Activated B cell treated with CpG ODN at 0.5 μM for 24 hours (primary cell): ENCODE results near the gene AHDC1. TPM values are rescaled to one million over a fixed set of nuclear protein-coding genes. Genes with fewer than 3 reads are reported as not detected.

Experiments used
- ATAC-seq: fragments of 200-7000 bp; cut with Tn5 transposase; one replicate; pipeline ENCODE4 v1.10.0; 2021; ENCODE audit warnings: low read depth, mild to moderate bottlenecking, moderate library complexity
- CTCF ChIA-PET: fragments of 350-600 bp; sonication (Branson Sonifier 250); formaldehyde crosslinking; loops from one replicate; lab custom pipeline; 2021; ENCODE audit warnings: antibody characterized with exemption; lab: Charles Lee
- POLR2A ChIA-PET: fragments of 350-600 bp; sonication (Branson Sonifier 250); formaldehyde crosslinking; loops from one replicate; lab custom pipeline; 2021; ENCODE audit warnings: antibody characterized with exemption; lab: Charles Lee
- DNase-seq: peaks from one replicate; pipeline ENCODE4 v3.0.0; 2022
- H3K27ac Mint-ChIP-seq: one replicate; pipeline ENCODE4 v1.8.0; 2020; ENCODE audit warnings: mixed read lengths
- H3K27me3 Mint-ChIP-seq: one replicate; pipeline ENCODE4 v1.8.0; 2021; ENCODE audit warnings: mixed read lengths
- H3K36me3 Mint-ChIP-seq: one replicate; pipeline ENCODE4 v1.8.0; 2021; ENCODE audit warnings: low read depth, mixed read lengths
- H3K4me1 Mint-ChIP-seq: one replicate; pipeline ENCODE4 v1.8.0; 2021; ENCODE audit warnings: mixed read lengths
- H3K4me3 Mint-ChIP-seq: one replicate; pipeline ENCODE4 v1.8.0; 2020; ENCODE audit warnings: mild to moderate bottlenecking, mixed read lengths
- H3K9me3 Mint-ChIP-seq: one replicate; pipeline ENCODE4 v1.8.0; 2020; ENCODE audit warnings: mixed read lengths
- intact Hi-C: fragments of 100-400 bp; cut with micrococcal nuclease; formaldehyde crosslinking; loops from one replicate; pipeline ENCODE4 v1.15.1; 2024
- total RNA-seq: library from RNA; stranded (reverse); gene quantifications from 2 replicates; pipeline ENCODE4 v1.2.3, GENCODE V29; 2022
- TF ChIP-seq, protein P1 (sequence below): fragments of 200-600 bp; IDR thresholded peaks from one replicate; pipeline ENCODE4 v1.8.0; 2022; ENCODE audit warnings: antibody characterized with exemption, mild to moderate bottlenecking

AHDC1 gene
- total RNA-seq, 1 donor from 2014 or later, result 22.4 TPM

DNA sequence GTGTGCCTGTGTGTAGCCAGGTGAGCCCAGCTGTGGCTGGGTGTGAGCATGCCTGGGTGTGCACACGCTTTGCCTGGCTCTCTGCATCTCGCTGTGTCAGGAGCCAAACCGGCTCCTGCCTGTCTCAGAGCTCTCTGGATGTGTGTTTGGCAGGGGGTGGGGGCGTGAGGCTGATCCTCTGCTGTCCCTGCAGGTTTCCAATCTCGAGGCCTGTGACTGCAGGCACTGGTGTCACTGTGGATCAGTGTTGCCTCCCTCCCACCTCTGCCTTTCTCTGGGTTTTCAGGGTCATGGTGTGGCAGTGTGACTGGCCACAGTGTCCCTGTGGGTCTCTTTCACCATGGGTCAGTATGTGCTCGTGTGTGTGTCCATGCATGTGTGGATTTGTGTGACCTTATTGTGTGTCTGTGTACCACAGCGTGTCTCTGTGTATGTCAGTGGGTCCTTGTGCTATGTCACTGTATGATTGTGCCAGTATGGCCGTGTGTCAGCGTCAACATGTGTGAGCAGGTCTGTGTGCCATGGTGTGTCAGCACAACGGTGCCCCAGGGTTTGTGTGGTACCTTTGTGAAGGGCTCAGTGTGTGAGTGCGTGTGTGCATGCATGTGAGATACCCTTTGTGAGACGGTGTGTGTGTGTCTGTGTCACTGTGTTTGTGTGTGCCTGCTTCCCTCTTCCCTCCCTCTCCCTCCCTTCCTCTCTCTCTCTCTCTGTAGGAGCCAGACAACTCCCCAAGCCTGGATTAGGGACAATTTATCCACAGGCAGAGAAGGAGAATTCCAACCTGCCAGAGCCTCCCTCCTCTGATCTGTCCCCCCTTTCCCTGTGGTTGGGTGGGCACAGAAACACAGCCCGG is 43.4 kb downstream of the AHDC1 start:
- Mint-ChIP-seq H3K27ac (no peak overlapping the region), H3K4me1 (peaks cover 44% of the 10 kb centered on the region), H3K4me3 (no peak overlapping the region), H3K27me3 (no peaks in the 10 kb centered on the region), H3K36me3 (peaks cover 3% of the 10 kb centered on the region), H3K9me3 (no peaks in the 10 kb centered on the region)
- intact Hi-C loops, result no loop called here
- ATAC-seq (no peak), DNase-seq (no peak)
- TF ChIP-seq, protein P1, sequence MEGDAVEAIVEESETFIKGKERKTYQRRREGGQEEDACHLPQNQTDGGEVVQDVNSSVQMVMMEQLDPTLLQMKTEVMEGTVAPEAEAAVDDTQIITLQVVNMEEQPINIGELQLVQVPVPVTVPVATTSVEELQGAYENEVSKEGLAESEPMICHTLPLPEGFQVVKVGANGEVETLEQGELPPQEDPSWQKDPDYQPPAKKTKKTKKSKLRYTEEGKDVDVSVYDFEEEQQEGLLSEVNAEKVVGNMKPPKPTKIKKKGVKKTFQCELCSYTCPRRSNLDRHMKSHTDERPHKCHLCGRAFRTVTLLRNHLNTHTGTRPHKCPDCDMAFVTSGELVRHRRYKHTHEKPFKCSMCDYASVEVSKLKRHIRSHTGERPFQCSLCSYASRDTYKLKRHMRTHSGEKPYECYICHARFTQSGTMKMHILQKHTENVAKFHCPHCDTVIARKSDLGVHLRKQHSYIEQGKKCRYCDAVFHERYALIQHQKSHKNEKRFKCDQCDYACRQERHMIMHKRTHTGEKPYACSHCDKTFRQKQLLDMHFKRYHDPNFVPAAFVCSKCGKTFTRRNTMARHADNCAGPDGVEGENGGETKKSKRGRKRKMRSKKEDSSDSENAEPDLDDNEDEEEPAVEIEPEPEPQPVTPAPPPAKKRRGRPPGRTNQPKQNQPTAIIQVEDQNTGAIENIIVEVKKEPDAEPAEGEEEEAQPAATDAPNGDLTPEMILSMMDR, result no peak
- ChIA-PET POLR2A (interaction anchor here (0.5 kb wide), 2 partner anchors 155 to 310 kb away, joined by 3 read pairs; no protein-coding TSS in a partner anchor), CTCF (no interaction called here)

DNA sequence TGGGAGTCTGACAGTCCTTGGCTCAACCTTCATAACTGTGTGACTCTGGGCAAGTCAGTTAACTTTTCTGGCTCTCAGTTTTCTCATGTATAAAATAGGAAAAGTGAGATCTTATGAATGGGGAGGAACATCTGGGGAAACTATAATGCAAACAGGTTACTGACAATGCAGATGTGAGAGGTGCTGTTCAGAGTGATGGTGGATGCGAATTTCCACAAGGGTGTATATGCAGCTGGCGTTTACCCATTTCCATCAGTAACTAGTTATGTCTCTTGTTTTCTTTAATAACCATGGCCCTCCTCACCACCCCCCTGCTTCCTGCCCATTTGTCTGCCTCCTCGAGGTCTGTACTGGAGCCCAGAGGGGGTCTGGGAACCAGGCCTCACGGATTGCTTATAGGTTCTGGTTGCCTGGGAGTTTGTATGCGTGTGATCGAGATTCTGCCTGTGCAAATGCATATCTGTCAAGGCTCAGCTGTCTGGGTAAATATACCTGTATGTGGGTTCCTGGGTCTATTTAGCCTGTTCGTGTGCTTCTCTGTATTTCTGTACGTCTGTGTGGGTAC is 44.4 kb downstream of the AHDC1 start:
- no peak overlapping the region for H3K4me3 Mint-ChIP-seq
- TF ChIP-seq, protein P1, result no peak
- ATAC-seq, result no peak
- H3K27ac Mint-ChIP-seq, result no peak overlapping the region
- DNase-seq, result no peak
- no peaks in the 10 kb centered on the region for H3K9me3 Mint-ChIP-seq
- ChIA-PET POLR2A (interaction anchor here (0.7 to 1.2 kb wide), 3 partner anchors 42 to 271 kb away, joined by 3 to 4 read pairs (median 3); partner anchors contain the start of gene PPP1R8), CTCF (interaction anchor here (1.0 to 5.8 kb wide), 2 partner anchors 11 to 43 kb away, joined by 3 to 60 read pairs; partner anchors contain the start of gene AHDC1)
- H3K27me3 Mint-ChIP-seq, result no peaks in the 10 kb centered on the region
- intact Hi-C loops, result loop anchor here (5.0 kb wide), 1 partner anchor 37 kb away; no protein-coding TSS in a partner anchor
- peaks cover 52% of the 10 kb centered on the region for H3K4me1 Mint-ChIP-seq
- peaks cover 3% of the 10 kb centered on the region for H3K36me3 Mint-ChIP-seq

GRCh38 chr1:27557596-27558340 is 46.2 kb downstream of the AHDC1 start:
- TF ChIP-seq, protein P1, result no peak
- no peak overlapping the region for H3K4me3 Mint-ChIP-seq
- POLR2A ChIA-PET, result interaction anchor here (0.9 to 3.7 kb wide), 4 partner anchors 11 to 67 kb away, joined by 5 to 26 read pairs (median 12); partner anchors contain the start of gene WASF2
- no peak for ATAC-seq
- peaks cover 6% of the 10 kb centered on the region for H3K36me3 Mint-ChIP-seq
- CTCF ChIA-PET, result interaction anchor here (0.8 to 5.8 kb wide), 12 partner anchors 10 to 142 kb away, joined by 3 to 60 read pairs (median 4); partner anchors contain the start of gene AHDC1
- intact Hi-C loops, result loop anchor here (5.0 kb wide), 1 partner anchor 35 kb away; no protein-coding TSS in a partner anchor
- H3K27ac Mint-ChIP-seq, result peak overlapping the region; percentile 26
- H3K27me3 Mint-ChIP-seq, result no peaks in the 10 kb centered on the region
- H3K4me1 Mint-ChIP-seq, result peaks cover 43% of the 10 kb centered on the region
- no peak for DNase-seq
- H3K9me3 Mint-ChIP-seq, result no peaks in the 10 kb centered on the region

DNA sequence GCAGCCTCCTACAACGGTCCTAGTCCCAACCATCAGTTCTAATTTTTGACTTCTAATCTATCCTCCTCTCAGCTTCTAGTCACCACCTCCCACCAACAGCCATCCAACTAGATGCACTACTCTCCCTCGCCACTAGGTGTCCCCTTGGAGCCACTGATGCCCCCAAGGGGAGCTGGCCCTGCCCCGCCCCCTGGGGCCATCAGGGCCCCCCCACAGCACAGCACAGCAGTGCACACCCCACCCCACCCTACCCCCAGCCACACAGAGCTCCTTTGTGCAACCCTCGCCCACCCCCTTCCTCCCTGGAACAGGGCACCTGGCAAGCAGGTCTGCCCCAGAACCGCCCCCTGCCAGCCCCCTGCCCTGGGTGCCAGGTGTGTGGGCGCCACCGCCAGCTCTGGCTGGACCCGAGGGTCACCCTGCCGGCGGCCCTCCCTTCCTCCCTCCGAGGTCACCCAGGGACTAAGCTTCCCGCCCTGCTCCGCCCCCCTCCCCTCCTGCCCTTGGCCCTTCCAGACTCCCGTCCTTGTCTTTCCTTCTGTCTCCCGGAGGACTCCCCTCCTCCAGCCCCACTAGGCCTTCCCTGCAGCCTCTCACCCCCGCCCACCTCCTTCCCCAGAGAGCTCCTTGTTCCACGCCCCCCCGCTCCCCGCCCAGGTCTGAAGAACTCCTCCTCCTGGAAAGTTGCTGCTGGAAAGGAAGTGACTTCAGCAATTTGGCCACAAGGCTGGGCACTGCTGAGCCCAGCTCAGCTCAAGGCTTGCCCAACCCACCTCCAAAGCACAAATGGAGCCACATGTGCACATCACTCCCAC is 47.0 kb downstream of the AHDC1 start:
- DNase-seq (peak; percentile 62), ATAC-seq (peak; percentile 84)
- no peaks in the 10 kb centered on the region for H3K9me3 Mint-ChIP-seq
- CTCF ChIA-PET, result interaction anchor here (0.6 to 5.8 kb wide), 29 partner anchors 9 to 256 kb away, joined by 3 to 60 read pairs (median 4); partner anchors contain the start of genes AHDC1, IFI6 and WASF2
- H3K27ac Mint-ChIP-seq, result peak overlapping the region; percentile 26
- peaks cover 38% of the 10 kb centered on the region for H3K4me1 Mint-ChIP-seq
- TF ChIP-seq, protein P1, result peak; percentile 26
- H3K27me3 Mint-ChIP-seq, result no peaks in the 10 kb centered on the region
- H3K4me3 Mint-ChIP-seq, result peak overlapping the region; percentile 36
- peaks cover 6% of the 10 kb centered on the region for H3K36me3 Mint-ChIP-seq
- POLR2A ChIA-PET, result interaction anchor here (0.7 to 3.7 kb wide), 13 partner anchors 11 to 144 kb away, joined by 3 to 26 read pairs (median 6); partner anchors contain the start of genes AHDC1 and WASF2
- intact Hi-C loops, result loop anchor here (1.0 to 5.0 kb wide), 6 partner anchors 11 to 154 kb away; no protein-coding TSS in a partner anchor
